Hindlimb muscle (tissue), 1 donor: ENCODE results near the gene PPP1R1B. TPM values are rescaled to one million over a fixed set of nuclear protein-coding genes. Genes with fewer than 3 reads are reported as not detected.

ENCODE experiments used
- DNase-seq: peaks from one replicate; pipeline ENCODE4 v3.0.0-alpha.2; 2013
- polyA plus RNA-seq: library from polyadenylated mRNA; unstranded; fragments of 120-200 nt; gene quantifications from one replicate; pipeline ENCODE4 v1.2.1, GENCODE V29; 2013; ENCODE audit not compliant: insufficient read length

PPP1R1B gene
- polyA plus RNA-seq, 1 donor: 4.5 TPM

- DNase-seq: no peak
These were observed 11.3 kb upstream of the PPP1R1B start for GRCh38 chr17:39615434-39615833.

- DNase-seq: no peak
These were observed 9.7 kb upstream of the PPP1R1B start for GRCh38 chr17:39617100-39617445.

GRCh38 chr17:39617446-39618245 lies 9.1 kb upstream of the PPP1R1B start:
- DNase-seq: no peak

- DNase-seq: no peak
These were observed 8.4 kb upstream of the PPP1R1B start for GRCh38 chr17:39618246-39618913.

GRCh38 chr17:39618956-39619785 lies 7.6 kb upstream of the PPP1R1B start:
- DNase-seq: no peak

- no peak for DNase-seq
These were observed 7.0 kb upstream of the PPP1R1B start for GRCh38 chr17:39619786-39620101.

- DNase-seq: peak; percentile 84
These were observed 5.0 kb upstream of the PPP1R1B start for GRCh38 chr17:39621523-39622379.

- no peak for DNase-seq
These were observed 4.3 kb upstream of the PPP1R1B start for GRCh38 chr17:39622380-39623006.

- peak; percentile 69 for DNase-seq
These were observed 3.3 kb upstream of the PPP1R1B start for GRCh38 chr17:39623356-39623950.

- no peak for DNase-seq
These were observed 2.4 kb upstream of the PPP1R1B start for GRCh38 chr17:39624313-39624712.

- DNase-seq: no peak
These were observed 1.5 kb upstream of the PPP1R1B start for GRCh38 chr17:39625198-39625785.

GRCh38 chr17:39627047-39627711 lies 427 bp downstream of the PPP1R1B start:
- DNase-seq: no peak

GRCh38 chr17:39627712-39628516 lies 1.2 kb downstream of the PPP1R1B start:
- DNase-seq: no peak

GRCh38 chr17:39628655-39629493 lies 2.1 kb downstream of the PPP1R1B start:
- DNase-seq: no peak

- no peak for DNase-seq
These were observed 2.7 kb downstream of the PPP1R1B start for GRCh38 chr17:39629494-39629880.

GRCh38 chr17:39629898-39630297 lies 3.1 kb downstream of the PPP1R1B start:
- no peak for DNase-seq

GRCh38 chr17:39631403-39631802 lies 4.7 kb downstream of the PPP1R1B start:
- no peak for DNase-seq

- no peak for DNase-seq
These were observed 5.6 kb downstream of the PPP1R1B start for GRCh38 chr17:39632153-39632941.
